Measurements from ENCODE around the gene KRT16.
"Not testable (repeated sequence)": the region's sequence is repeated elsewhere in the genome, so short reads cannot be mapped to it uniquely, and the experiment has no call there.

Gene KRT16

GRCh38 chr17:41620583-41621434 is 8.2 kb upstream of the KRT16 start:
- Histone ChIP-seq H3K4me1 (peaks cover 19% of the 10 kb centered on the region), H3K4me2 (no peak overlapping the region), H3K4me3 (no peak overlapping the region), H3K9ac (no peak overlapping the region), H3K36me3 (no peaks in the 10 kb centered on the region), H3K27ac (no peak overlapping the region), H3K9me3 (no peaks in the 10 kb centered on the region), H4K20me1 (no peaks in the 10 kb centered on the region), H3K27me3 (no peaks in the 10 kb centered on the region)
- TF ChIP-seq Cebpa-rat (IDR thresholded peaks at IDR 0.05) = no peak

- not testable (repeated sequence) for H3K27me3 ChIP-seq, H4K20me1 ChIP-seq, H3K9me3 ChIP-seq, H3K4me2 ChIP-seq, H3K27ac ChIP-seq, H3K4me3 ChIP-seq, H3K9ac ChIP-seq, H3K36me3 ChIP-seq
- H3K4me1 ChIP-seq = peaks cover 19% of the 10 kb centered on the region
Measured at GRCh38 chr17:41619927-41620582, 7.5 kb upstream of the KRT16 start.

- no peaks in the 10 kb centered on the region for H4K20me1 ChIP-seq
- peaks cover 13% of the 10 kb centered on the region for H3K4me1 ChIP-seq
- H3K9ac ChIP-seq = no peak overlapping the region
- H3K27ac ChIP-seq = no peak overlapping the region
- no peaks in the 10 kb centered on the region for H3K36me3 ChIP-seq
- H3K9me3 ChIP-seq = no peaks in the 10 kb centered on the region
- no peak for TF ChIP-seq Cebpa-rat (IDR thresholded peaks at IDR 0.05)
- no peaks in the 10 kb centered on the region for H3K27me3 ChIP-seq
- H3K4me2 ChIP-seq = no peak overlapping the region
- H3K4me3 ChIP-seq = no peak overlapping the region
Measured at GRCh38 chr17:41619036-41619926, 6.7 kb upstream of the KRT16 start.

GRCh38 chr17:41618341-41619035 is 5.9 kb upstream of the KRT16 start:
- no peaks in the 10 kb centered on the region for H3K9me3 ChIP-seq
- no peak overlapping the region for H3K27ac ChIP-seq
- H4K20me1 ChIP-seq = no peaks in the 10 kb centered on the region
- H3K4me1 ChIP-seq = peaks cover 10% of the 10 kb centered on the region
- H3K9ac ChIP-seq = no peak overlapping the region
- no peaks in the 10 kb centered on the region for H3K36me3 ChIP-seq
- no peak for TF ChIP-seq Cebpa-rat (IDR thresholded peaks at IDR 0.05)
- H3K4me2 ChIP-seq = no peak overlapping the region
- H3K4me3 ChIP-seq = no peak overlapping the region
- H3K27me3 ChIP-seq = no peaks in the 10 kb centered on the region

GRCh38 chr17:41617698-41618097 is 5.1 kb upstream of the KRT16 start:
- Histone ChIP-seq H3K4me1 (peaks cover 10% of the 10 kb centered on the region), H3K36me3 (no peaks in the 10 kb centered on the region), H3K9me3 (no peaks in the 10 kb centered on the region), H3K9ac (no peak overlapping the region), H3K4me2 (no peak overlapping the region), H3K27ac (no peak overlapping the region), H3K4me3 (no peak overlapping the region), H3K27me3 (no peaks in the 10 kb centered on the region), H4K20me1 (no peaks in the 10 kb centered on the region)
- TF ChIP-seq Cebpa-rat (IDR thresholded peaks at IDR 0.05) = no peak

GRCh38 chr17:41617136-41617535 is 4.6 kb upstream of the KRT16 start:
- Histone ChIP-seq H3K4me3 (no peak overlapping the region), H3K9me3 (no peaks in the 10 kb centered on the region), H3K9ac (no peak overlapping the region), H3K27me3 (no peaks in the 10 kb centered on the region), H3K4me2 (peak overlapping the region; percentile 37), H3K4me1 (peaks cover 10% of the 10 kb centered on the region), H3K36me3 (no peaks in the 10 kb centered on the region), H3K27ac (no peak overlapping the region), H4K20me1 (no peaks in the 10 kb centered on the region)
- TF ChIP-seq Cebpa-rat (IDR thresholded peaks at IDR 0.05) = no peak

GRCh38 chr17:41616486-41616885 is 3.9 kb upstream of the KRT16 start:
- H3K4me1 ChIP-seq = peaks cover 10% of the 10 kb centered on the region
- H3K9me3 ChIP-seq, H3K27me3 ChIP-seq, H3K27ac ChIP-seq, H3K36me3 ChIP-seq, H3K9ac ChIP-seq, H4K20me1 ChIP-seq, H3K4me3 ChIP-seq: not testable (repeated sequence)
- peak overlapping the region; percentile 37 for H3K4me2 ChIP-seq

GRCh38 chr17:41615454-41615853 is 2.9 kb upstream of the KRT16 start:
- Histone ChIP-seq H3K9ac (no peak overlapping the region), H3K27me3 (no peaks in the 10 kb centered on the region), H3K27ac (no peak overlapping the region), H3K4me2 (no peak overlapping the region), H3K4me3 (no peak overlapping the region), H3K36me3 (no peaks in the 10 kb centered on the region), H3K9me3 (no peaks in the 10 kb centered on the region), H4K20me1 (no peaks in the 10 kb centered on the region), H3K4me1 (peaks cover 10% of the 10 kb centered on the region)
- TF ChIP-seq Cebpa-rat (IDR thresholded peaks at IDR 0.05) = no peak

GRCh38 chr17:41614767-41615166 is 2.2 kb upstream of the KRT16 start:
- not testable (repeated sequence) for H3K9ac ChIP-seq, H3K4me3 ChIP-seq, H3K27ac ChIP-seq, H3K27me3 ChIP-seq, H3K4me2 ChIP-seq, H4K20me1 ChIP-seq, H3K9me3 ChIP-seq, H3K36me3 ChIP-seq
- H3K4me1 ChIP-seq = peaks cover 11% of the 10 kb centered on the region

All from BLaER1 (cell line).